Fibroblast of the aortic adventitia (primary cell): ENCODE data around the gene CFAP77. TPM values are rescaled to one million over a fixed set of nuclear protein-coding genes. Genes with fewer than 3 reads are reported as not detected.
"Not testable (repeated sequence)": the region's sequence is repeated elsewhere in the genome, so short reads cannot be mapped to it uniquely, and the experiment has no call there.

Experiments used
- DNase-seq: peaks from one replicate; pipeline ENCODE4 v3.0.0-alpha.2; 2010; ENCODE audit warnings: low read depth
- H3K4me3 ChIP-seq: 2 replicates; pipeline ENCODE4 v1.5.1; 2011; ENCODE audit warnings: low read depth, mild to moderate bottlenecking, control low read depth, low read length, moderate library complexity
- CTCF ChIP-seq: IDR thresholded peaks from 2 replicates; pipeline ENCODE4 v1.5.1; 2011; ENCODE audit warnings: mild to moderate bottlenecking, low read length, control low read depth, inconsistent platforms; ENCODE audit not compliant: insufficient read depth
- total RNA-seq: library from RNA; depleted of rRNA; stranded (reverse); fragments of >200 nt; gene quantifications from 2 replicates; pipeline ENCODE4 v1.2.3, GENCODE V29; 2012; ENCODE audit warnings: low replicate concordance

The CFAP77 gene
- total RNA-seq, 1 donor = not detected

- TF ChIP-seq CTCF = no peak
- no peak overlapping the region for H3K4me3 ChIP-seq
- no peak for DNase-seq
These were observed 39.4 kb upstream of the CFAP77 start for GRCh38 chr9:132370592-132370991.

DNA sequence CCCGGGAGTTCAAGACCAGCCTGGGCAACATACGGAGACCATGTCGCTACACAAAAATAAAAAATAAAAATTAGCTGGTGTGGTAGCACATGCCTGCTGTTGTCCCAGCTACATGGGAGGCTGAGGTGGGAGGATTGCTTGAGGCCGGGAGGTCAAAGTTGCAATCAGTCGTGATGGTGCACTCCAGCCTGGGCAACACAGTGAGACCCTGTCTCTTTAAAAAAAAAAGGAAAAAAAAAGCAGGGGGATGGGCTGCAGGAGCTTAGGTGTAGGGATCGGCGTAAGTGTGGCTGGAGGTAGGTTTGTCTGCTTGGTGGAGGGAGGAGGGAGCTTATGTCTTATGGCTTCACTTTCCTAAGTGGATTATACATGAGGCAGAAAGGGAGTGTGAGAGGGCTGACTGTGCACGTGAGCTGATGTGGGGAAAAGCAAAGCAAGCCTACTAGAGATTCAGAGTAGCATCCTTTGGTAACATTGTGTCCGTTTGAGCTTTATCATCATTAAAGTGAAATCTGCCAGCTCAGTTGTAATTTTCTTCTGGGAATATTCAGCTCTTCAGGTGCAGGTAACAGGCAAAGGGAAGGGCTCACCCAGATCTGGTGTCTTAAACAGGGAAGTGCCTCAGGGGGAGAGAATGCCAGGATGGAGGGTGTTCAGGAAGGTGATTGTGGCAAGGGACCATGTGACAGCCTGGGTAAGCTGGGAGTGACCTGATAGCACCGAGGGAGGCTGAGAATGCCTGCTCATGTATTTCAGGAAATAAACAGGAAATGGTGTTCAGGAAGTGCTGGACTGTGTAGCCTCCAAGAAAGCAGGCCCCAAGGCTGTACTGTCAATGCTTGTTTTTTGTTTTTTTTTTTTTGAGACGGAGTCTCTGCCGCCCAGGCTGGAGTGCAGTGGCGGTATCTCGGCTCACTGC is 37.6 kb upstream of the CFAP77 start:
- TF ChIP-seq CTCF = no peak
- DNase-seq = peak; percentile 6
- no peak overlapping the region for H3K4me3 ChIP-seq

GRCh38 chr9:132377769-132378168 is 32.2 kb upstream of the CFAP77 start:
- H3K4me3 ChIP-seq, DNase-seq: not testable (repeated sequence)

GRCh38 chr9:132378416-132378815 is 31.6 kb upstream of the CFAP77 start:
- H3K4me3 ChIP-seq, DNase-seq: not testable (repeated sequence)

GRCh38 chr9:132381966-132382541 is 28.0 kb upstream of the CFAP77 start:
- TF ChIP-seq CTCF = no peak
- no peak overlapping the region for H3K4me3 ChIP-seq

DNA sequence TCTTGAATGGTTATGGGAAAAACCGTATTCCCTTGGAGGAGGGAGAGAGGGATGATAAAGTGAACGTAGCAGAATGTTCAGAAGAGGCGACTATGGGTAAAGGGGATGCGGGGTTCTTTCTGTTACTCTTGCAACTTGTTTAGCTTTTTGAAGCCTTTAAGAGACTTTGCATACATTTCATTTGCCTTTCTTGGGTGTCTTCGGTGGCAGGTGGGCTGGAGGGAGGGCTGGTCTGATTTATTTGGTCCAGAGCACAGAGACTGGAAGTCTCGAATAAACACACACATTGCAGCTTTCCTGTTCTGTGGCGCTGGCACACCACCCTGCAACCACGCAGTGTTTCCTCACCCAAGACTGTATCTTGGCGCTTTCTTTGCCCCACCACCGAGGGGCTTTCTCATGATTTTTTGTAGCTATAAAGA is 26.5 kb upstream of the CFAP77 start:
- no peak for DNase-seq
- H3K4me3 ChIP-seq = no peak overlapping the region
- TF ChIP-seq CTCF = no peak

More at GRCh38 chr9:132381966-132382541, 28.0 kb upstream of the CFAP77 start:
- DNase-seq = no peak

DNA sequence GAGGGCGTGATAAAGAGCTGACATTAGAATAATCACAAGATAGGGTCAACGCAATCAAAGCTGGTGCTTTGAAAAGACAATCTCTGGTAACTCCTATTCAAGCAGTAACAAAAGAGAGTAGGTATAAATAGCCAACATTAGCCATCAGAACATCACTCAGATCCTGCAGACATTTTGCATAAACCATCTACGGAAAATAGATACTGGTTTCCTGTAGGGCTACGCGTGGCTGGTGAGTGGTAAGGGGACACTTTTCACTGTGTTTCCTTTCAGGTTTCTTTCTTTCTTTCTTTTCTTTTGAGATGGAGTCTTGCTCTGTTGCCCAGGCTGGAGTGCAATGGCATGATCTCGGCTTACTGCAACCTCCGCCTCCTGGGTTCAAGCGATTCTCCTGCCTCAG is 25.6 kb upstream of the CFAP77 start:
- no peak overlapping the region for H3K4me3 ChIP-seq
- DNase-seq = no peak
- no peak for TF ChIP-seq CTCF
